Measurements from ENCODE around the gene GTSE1. TPM values are rescaled to one million over a fixed set of nuclear protein-coding genes. Genes with fewer than 3 reads are reported as not detected.
A peak's percentile ranks its signal among the peaks of the same experiment; 100 is the strongest.

The GTSE1 gene
- total and polyA plus RNA-seq, 2 of the 13 experiments (the other 11 are each of a cell fraction or from before 2014, with no cell fraction given), result 10.7 to 13.5 TPM

GRCh38 chr22:46250035-46250782 is 46.5 kb upstream of the GTSE1 start, which contains the start of gene CDPF1 (continued):
- TF ChIP-seq IRF9 (CRISPR knock-in tag; IDR thresholded peaks at IDR 0.05; ENCODE audit: borderline replicate concordance) (peak; percentile 90; the same call in 1 of the 2 replicates), TCF7L2 (IDR thresholded peaks at IDR 0.05; ENCODE audit: low read depth, low read length) (no peak), RERE (CRISPR knock-in tag; IDR thresholded peaks at IDR 0.05; ENCODE audit: low read depth) (0 out of 2 replicates have a peak, but pooled peaks have one; percentile 50), SKIL (CRISPR knock-in tag; IDR thresholded peaks at IDR 0.05; ENCODE audit: borderline replicate concordance) (no peak; the same call in 1 of the 2 replicates), RFXAP (CRISPR knock-in tag; IDR thresholded peaks at IDR 0.05; ENCODE audit: borderline replicate concordance) (peak; percentile 75), ARID5B (CRISPR knock-in tag; IDR thresholded peaks at IDR 0.05) (no peak), CEBPG (CRISPR knock-in tag; IDR thresholded peaks at IDR 0.05) (no peak), FUBP1 (CRISPR knock-in tag; IDR thresholded peaks at IDR 0.05; ENCODE audit: borderline replicate concordance) (no peak)

Data from HepG2 (cell line).